Activated CD8-positive, alpha-beta memory T cell treated with anti-CD3 and anti-CD28 coated beads for 36 hours (primary cell): Measurements from ENCODE around the gene CLIC3. TPM values are rescaled to one million over a fixed set of nuclear protein-coding genes. Genes with fewer than 3 reads are reported as not detected.

Experiments used
- CTCF ChIA-PET: fragments of 350-600 bp; sonication (Branson Sonifier 250); formaldehyde crosslinking; loops from one replicate; lab custom pipeline; 2021; ENCODE audit warnings: antibody characterized with exemption; lab: Charles Lee
- POLR2A ChIA-PET: fragments of 350-600 bp; sonication (Branson Sonifier 250); formaldehyde crosslinking; loops from one replicate; lab custom pipeline; 2021; ENCODE audit warnings: antibody characterized with exemption; lab: Charles Lee
- total RNA-seq, 2 experiments: library from RNA; stranded (reverse); gene quantifications; one replicate each; pipeline ENCODE4 v1.2.3, GENCODE V29; 2021

CLIC3 gene
- total RNA-seq, 2 experiments from 2014 or later, result not detected

GRCh38 chr9:136955943-136956335 lies 40.4 kb downstream of the CLIC3 start:
- POLR2A ChIA-PET, result interaction anchor here (0.7 kb wide), 1 partner anchor 38 kb away, joined by 4 read pairs; no protein-coding TSS in a partner anchor
- CTCF ChIA-PET, result no interaction called here

GRCh38 chr9:136955202-136955942 lies 41.0 kb downstream of the CLIC3 start:
- ChIA-PET POLR2A (interaction anchor here (0.7 kb wide), 1 partner anchor 39 kb away, joined by 4 read pairs; no protein-coding TSS in a partner anchor), CTCF (interaction anchor here (1.0 to 1.2 kb wide), 2 partner anchors 74 to 80 kb away, joined by 3 to 4 read pairs; no protein-coding TSS in a partner anchor)

- CTCF ChIA-PET, result interaction anchor here (0.9 to 1.2 kb wide), 3 partner anchors 21 to 81 kb away, joined by 3 to 4 read pairs (median 3); no protein-coding TSS in a partner anchor
- POLR2A ChIA-PET, result interaction anchor here (1.7 kb wide), 1 partner anchor 16 kb away, joined by 5 read pairs; no protein-coding TSS in a partner anchor
Observed at GRCh38 chr9:136954270-136955083, 41.9 kb downstream of the CLIC3 start.

- POLR2A ChIA-PET, result interaction anchor here (1.7 kb wide), 1 partner anchor 17 kb away, joined by 5 read pairs; no protein-coding TSS in a partner anchor
- CTCF ChIA-PET, result interaction anchor here (0.9 kb wide), 1 partner anchor 21 kb away, joined by 3 read pairs; no protein-coding TSS in a partner anchor
Observed at GRCh38 chr9:136953771-136954269, 42.5 kb downstream of the CLIC3 start.

GRCh38 chr9:136952876-136953770 lies 43.2 kb downstream of the CLIC3 start:
- CTCF ChIA-PET, result interaction anchor here (0.9 kb wide), 1 partner anchor 132 kb away, joined by 4 read pairs; no protein-coding TSS in a partner anchor
- POLR2A ChIA-PET, result interaction anchor here (0.6 to 1.7 kb wide), 2 partner anchors 18 to 117 kb away, joined by 3 to 5 read pairs; partner anchors contain the start of gene SAPCD2

- ChIA-PET POLR2A (interaction anchor here (0.6 kb wide), 1 partner anchor 118 kb away, joined by 3 read pairs; the partner anchor contains the start of gene SAPCD2), CTCF (interaction anchor here (0.6 to 0.9 kb wide), 2 partner anchors 133 to 364 kb away, joined by 3 to 4 read pairs; no protein-coding TSS in a partner anchor)
Observed at GRCh38 chr9:136952321-136952850, 44.0 kb downstream of the CLIC3 start.

- ChIA-PET CTCF (interaction anchor here (0.6 to 0.9 kb wide), 2 partner anchors 79 to 364 kb away, joined by 3 to 4 read pairs; no protein-coding TSS in a partner anchor), POLR2A (no interaction called here)
Observed at GRCh38 chr9:136951541-136952320, 44.6 kb downstream of the CLIC3 start, which contains the start of gene LCN12. TSS of gene LCN12 (plus strand) at chr9:136952273. CDS start at chr9:136952328, 55 bp downstream.

GRCh38 chr9:136950656-136951276 lies 45.6 kb downstream of the CLIC3 start:
- ChIA-PET POLR2A (no interaction called here), CTCF (interaction anchor here (0.9 kb wide), 1 partner anchor 80 kb away, joined by 4 read pairs; no protein-coding TSS in a partner anchor)

- POLR2A ChIA-PET, result interaction anchor here (0.6 kb wide), 1 partner anchor 1008 kb away, joined by 4 read pairs; no protein-coding TSS in a partner anchor
- CTCF ChIA-PET, result no interaction called here
Observed at GRCh38 chr9:136949817-136950655, 46.3 kb downstream of the CLIC3 start.

- CTCF ChIA-PET, result interaction anchor here (2.0 to 6.4 kb wide), 2 partner anchors 80 to 86 kb away, joined by 26 to 46 read pairs; partner anchors contain the start of gene ABCA2
Observed at GRCh38 chr9:136949239-136949816, 47.0 kb downstream of the CLIC3 start.

GRCh38 chr9:136947955-136948510 lies 48.3 kb downstream of the CLIC3 start:
- POLR2A ChIA-PET, result interaction anchor here (1.1 kb wide), 1 partner anchor 48 kb away, joined by 4 read pairs; the partner anchor contains the start of gene CLIC3
- CTCF ChIA-PET, result interaction anchor here (0.6 to 6.4 kb wide), 19 partner anchors 10 to 180 kb away, joined by 3 to 46 read pairs (median 3); partner anchors contain the start of genes ABCA2, CLIC3, FUT7 and PAXX

More at GRCh38 chr9:136949239-136949816, 47.0 kb downstream of the CLIC3 start:
- POLR2A ChIA-PET, result interaction anchor here (0.6 kb wide), 1 partner anchor 1007 kb away, joined by 4 read pairs; no protein-coding TSS in a partner anchor

- ChIA-PET CTCF (interaction anchor here (0.9 to 6.4 kb wide), 16 partner anchors 9 to 100 kb away, joined by 3 to 46 read pairs (median 3); partner anchors contain the start of genes ABCA2, CLIC3, FUT7 and PAXX), POLR2A (interaction anchor here (1.1 kb wide), 1 partner anchor 49 kb away, joined by 4 read pairs; the partner anchor contains the start of gene CLIC3)
Observed at GRCh38 chr9:136947028-136947891, 49.1 kb downstream of the CLIC3 start.
